ENCODE measurements around the gene FGA.

DNA sequence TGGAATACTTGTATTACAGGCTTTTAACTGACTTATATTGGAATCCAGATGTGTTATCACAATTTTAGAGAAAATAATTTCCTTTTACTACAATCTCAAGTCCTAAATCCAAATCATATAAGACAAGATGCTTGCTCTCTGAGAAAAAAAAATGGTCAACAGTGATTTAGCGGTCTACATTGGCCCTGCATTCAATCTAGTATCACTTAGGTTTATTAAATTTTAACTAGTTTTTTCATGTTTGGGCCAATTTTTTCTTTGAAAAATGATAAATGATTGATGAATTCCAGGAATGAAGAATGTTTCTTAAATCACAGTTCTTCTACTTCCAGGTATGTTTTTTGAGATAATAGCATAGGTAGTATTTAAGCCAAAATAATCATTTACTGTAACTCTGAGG lies 24.7 kb upstream of the FGA start:
- no peak for TF ChIP-seq SUZ12 (IDR thresholded peaks at IDR 0.05)
- TF ChIP-seq NFRKB (IDR thresholded peaks at IDR 0.05), result no peak
- TF ChIP-seq HDGF (IDR thresholded peaks at IDR 0.05; ENCODE audit: borderline replicate concordance), result no peak
- TF ChIP-seq SP1 (IDR thresholded peaks at IDR 0.05), result no peak
- no peak for TF ChIP-seq BHLHE40 (IDR thresholded peaks at IDR 0.05; ENCODE audit: borderline replicate concordance)

Data from HEK293T (cell line).